ENCODE measurements around the gene MYO3B.

- TF ChIP-seq CTCF (IDR thresholded peaks at IDR 0.05) (no peak), POLR2A (IDR thresholded peaks at IDR 0.05) (no peak)
These were observed 385.0 kb downstream of the MYO3B start for GRCh38 chr2:170562928-170563327.
